ENCODE data around the gene GPATCH1.

The GPATCH1 gene

GRCh38 chr19:33171916-33172359 lies 91.0 kb downstream of the GPATCH1 start (continued):
- TF ChIP-seq HIC1 (tag by site-specific recombination; IDR thresholded peaks at IDR 0.05), result peak; percentile 88
- TF ChIP-seq YY2 (tag by site-specific recombination; IDR thresholded peaks at IDR 0.05), result peak; percentile 48; the same call in 1 of the 2 replicates
- TF ChIP-seq ZBTB6 (tag by site-specific recombination; IDR thresholded peaks at IDR 0.05), result no peak
- peak; percentile 62 for TF ChIP-seq FEZF1 (tag by site-specific recombination; IDR thresholded peaks at IDR 0.05)
- TF ChIP-seq ZFP37 (tag by site-specific recombination; IDR thresholded peaks at IDR 0.05), result peak; percentile 36; the same call in 1 of the 2 replicates
- peak; percentile 42; the same call in 1 of the 2 replicates for TF ChIP-seq KLF8 (tag by site-specific recombination; IDR thresholded peaks at IDR 0.05)
- no peak for TF ChIP-seq ZNF513 (tag by site-specific recombination; IDR thresholded peaks at IDR 0.05)
- no peak for TF ChIP-seq ZNF518A (tag by site-specific recombination; conservative IDR thresholded peaks at IDR 0.05; ENCODE audit: low read depth)
- TF ChIP-seq ZNF600 (tag by site-specific recombination; IDR thresholded peaks at IDR 0.05), result peak; percentile 58; the same call in 1 of the 2 replicates
- 0 out of 2 replicates have a peak, but pooled peaks have one; percentile 10 for TF ChIP-seq ZFHX2 (tag by site-specific recombination; conservative IDR thresholded peaks at IDR 0.05)
- no peak for TF ChIP-seq ZNF433 (tag by site-specific recombination; IDR thresholded peaks at IDR 0.05; ENCODE audit: low read depth)
- 0 out of 2 replicates have a peak, but pooled peaks have one; percentile 10 for TF ChIP-seq ZNF629 (tag by site-specific recombination; IDR thresholded peaks at IDR 0.05)

GRCh38 chr19:33174186-33174585 lies 93.2 kb downstream of the GPATCH1 start:
- H3K27ac ChIP-seq (ENCODE audit: extremely low read depth, low read depth, low read length), result no peak overlapping the region
- H3K4me3 ChIP-seq (ENCODE audit: low read depth, low read length), result no peak overlapping the region
- CTCF ChIA-PET, result interaction anchor here (0.7 to 13.1 kb wide), 6 partner anchors 14 to 199 kb away, joined by 3 to 154 read pairs (median 4); partner anchors contain the start of gene LRP3
- no peak for TF ChIP-seq BCL11A (tag by site-specific recombination; IDR thresholded peaks at IDR 0.05; ENCODE audit: low read depth)
- no peak for TF ChIP-seq SP3 (tag by site-specific recombination; IDR thresholded peaks at IDR 0.05)
- TF ChIP-seq WT1 (tag by site-specific recombination; IDR thresholded peaks at IDR 0.05), result no peak
- POLR2A ChIA-PET, result interaction anchor here (0.8 kb wide), 1 partner anchor 10 kb away, joined by 3 read pairs; no protein-coding TSS in a partner anchor
- peaks cover 0 to 12% of the 10 kb centered on the region in 2 experiments; a peak in 1 of 3 replicates for H3K36me3 ChIP-seq (ENCODE audit: control insufficient read depth in 2 of 2, insufficient read depth in 1 of 2, low read length in 2 of 2)
- peaks cover 20% of the 10 kb centered on the region for H3K4me1 ChIP-seq (ENCODE audit: control insufficient read depth, insufficient read depth, low read length)
- H3K9me3 ChIP-seq (ENCODE audit: control insufficient read depth, insufficient read depth, low read depth, low read length), result peaks cover 3% of the 10 kb centered on the region
